H9 (cell line): ENCODE data around the gene FYCO1. TPM values are rescaled to one million over a fixed set of nuclear protein-coding genes. Genes with fewer than 3 reads are reported as not detected.

Experiments used
- DNase-seq: peaks from one replicate; pipeline ENCODE4 v3.0.0-alpha.2; 2017
- H2AFZ ChIP-seq: one replicate; pipeline ENCODE4 v1.6.1; 2013; ENCODE audit warnings: mild to moderate bottlenecking, low read length, control low read depth, moderate library complexity
- H2AK5ac ChIP-seq: 2 replicates; pipeline ENCODE4 v1.6.1; 2013; ENCODE audit warnings: low read length, control low read depth, mixed read lengths; ENCODE audit not compliant: insufficient read length
- H2BK120ac ChIP-seq: one replicate; pipeline ENCODE4 v1.6.1; 2013; ENCODE audit warnings: low read depth, mild to moderate bottlenecking, low read length, control low read depth, inconsistent platforms; ENCODE audit not compliant: poor library complexity, severe bottlenecking
- H2BK12ac ChIP-seq: 2 replicates; pipeline ENCODE4 v1.6.1; 2013; ENCODE audit warnings: low read length, control low read depth, mixed read lengths, low read depth; ENCODE audit not compliant: insufficient read length
- H2BK15ac ChIP-seq: 2 replicates; pipeline ENCODE4 v1.6.1; 2013; ENCODE audit warnings: low read depth, low read length, control low read depth
- H2BK20ac ChIP-seq: one replicate; pipeline ENCODE4 v1.6.1; 2013; ENCODE audit warnings: low read depth, mild to moderate bottlenecking, low read length, control low read depth, inconsistent platforms; ENCODE audit not compliant: poor library complexity, severe bottlenecking
- H2BK5ac ChIP-seq: 2 replicates; pipeline ENCODE4 v1.6.1; 2013; ENCODE audit warnings: low read length, control low read depth, mixed read lengths; ENCODE audit not compliant: insufficient read length
- H3K14ac ChIP-seq: 2 replicates; pipeline ENCODE4 v1.6.1; 2013; ENCODE audit warnings: low read length, control low read depth; ENCODE audit not compliant: insufficient read depth
- H3K18ac ChIP-seq: 2 replicates; pipeline ENCODE4 v1.6.1; 2013; ENCODE audit warnings: low read depth, mild to moderate bottlenecking, mixed read lengths, low read length, control low read depth; ENCODE audit not compliant: insufficient read length
- H3K23ac ChIP-seq: 2 replicates; pipeline ENCODE4 v1.6.1; 2013; ENCODE audit warnings: low read length, control low read depth, mixed read lengths, low read depth; ENCODE audit not compliant: insufficient read length
- H3K23me2 ChIP-seq: 2 replicates; pipeline ENCODE4 v1.6.1; 2013; ENCODE audit warnings: low read depth, mild to moderate bottlenecking, mixed read lengths, low read length, control low read depth; ENCODE audit not compliant: insufficient read length, poor library complexity, severe bottlenecking
- H3K27ac ChIP-seq: 2 replicates; pipeline ENCODE4 v1.5.1; 2013; ENCODE audit warnings: low read length, control low read depth, mixed read lengths, low read depth; ENCODE audit not compliant: insufficient read length
- H3K27me3 ChIP-seq: 2 replicates; pipeline ENCODE4 v1.6.1; 2013; ENCODE audit warnings: low read length, control low read depth, inconsistent platforms; ENCODE audit not compliant: insufficient read depth
- H3K4ac ChIP-seq: 2 replicates; pipeline ENCODE4 v1.6.1; 2013; ENCODE audit warnings: low read depth, mild to moderate bottlenecking, control low read depth, inconsistent platforms, low read length, moderate library complexity
- H3K4me1 ChIP-seq: 2 replicates; pipeline ENCODE4 v1.6.1; 2013; ENCODE audit warnings: low read length, control low read depth, inconsistent platforms; ENCODE audit not compliant: insufficient read depth
- H3K4me2 ChIP-seq: 2 replicates; pipeline ENCODE4 v1.6.1; 2013; ENCODE audit warnings: low read length, control low read depth, mixed read lengths; ENCODE audit not compliant: insufficient read length, insufficient read depth
- H3K56ac ChIP-seq: 2 replicates; pipeline ENCODE4 v1.6.1; 2013; ENCODE audit warnings: low read depth, mild to moderate bottlenecking, mixed read lengths, low read length, control low read depth; ENCODE audit not compliant: insufficient read length
- H3K79me1 ChIP-seq: 2 replicates; pipeline ENCODE4 v1.6.1; 2013; ENCODE audit warnings: low read depth, mild to moderate bottlenecking, moderate library complexity, low read length, control low read depth, inconsistent platforms; ENCODE audit not compliant: insufficient read depth, poor library complexity, severe bottlenecking
- H3K79me2 ChIP-seq: 2 replicates; pipeline ENCODE4 v1.6.1; 2013; ENCODE audit warnings: low read length, control low read depth, inconsistent platforms; ENCODE audit not compliant: insufficient read depth
- H3K9ac ChIP-seq: 2 replicates; pipeline ENCODE4 v1.6.1; 2013; ENCODE audit warnings: low read length, control low read depth, mixed read lengths; ENCODE audit not compliant: insufficient read length; ENCODE audit errors: extremely low read depth
- H3K9me3 ChIP-seq: one replicate; pipeline ENCODE4 v1.6.1; 2013; ENCODE audit warnings: low read depth, low read length, inconsistent platforms; ENCODE audit not compliant: control insufficient read depth
- H3T11ph ChIP-seq: one replicate; pipeline ENCODE4 v1.6.1; 2013; ENCODE audit warnings: mild to moderate bottlenecking, low read length, control low read depth, inconsistent platforms
- H4K20me1 ChIP-seq: one replicate; pipeline ENCODE4 v1.6.1; 2013; ENCODE audit not compliant: control insufficient read depth, insufficient read length, insufficient read depth
- H4K5ac ChIP-seq: 2 replicates; pipeline ENCODE4 v1.6.1; 2013; ENCODE audit warnings: low read depth, mild to moderate bottlenecking, mixed read lengths, low read length, control low read depth; ENCODE audit not compliant: insufficient read length
- H4K8ac ChIP-seq: replicated peaks from 2 replicates; pipeline ENCODE4 v1.6.1; 2013; ENCODE audit warnings: low read length, control low read depth, mixed read lengths, low read depth; ENCODE audit not compliant: insufficient read length
- H4K91ac ChIP-seq: 2 replicates; pipeline ENCODE4 v1.6.1; 2013; ENCODE audit warnings: low read depth, mild to moderate bottlenecking, moderate library complexity, mixed read lengths, low read length, control low read depth; ENCODE audit not compliant: insufficient read length
- H3K27ac Mint-ChIP-seq, 3 experiments: 2 replicates in 2 of 3; 3 replicates in 1 of 3; pipeline ENCODE4 v1.8.0; 2020 to 2021; ENCODE audit warnings: mixed read lengths in 3 of 3, mild to moderate bottlenecking in 1 of 3, moderate library complexity in 1 of 3
- H3K27me3 Mint-ChIP-seq: 2 replicates; pipeline ENCODE4 v1.8.0; 2021; ENCODE audit warnings: low read depth, mild to moderate bottlenecking, moderate library complexity, mixed read lengths
- H3K36me3 Mint-ChIP-seq, 3 experiments: 2 replicates in 2 of 3; 3 replicates in 1 of 3; pipeline ENCODE4 v1.8.0; 2020 to 2021; ENCODE audit warnings: low read depth in 3 of 3, mixed read lengths in 3 of 3; ENCODE audit not compliant: insufficient read depth in 1 of 3
- H3K4me1 Mint-ChIP-seq, 2 experiments: 2 replicates each; pipeline ENCODE4 v1.8.0; 2020; ENCODE audit warnings: mixed read lengths in 2 of 2
- H3K4me3 Mint-ChIP-seq, 2 experiments: 2 replicates in 1 of 2; 3 replicates in 1 of 2; pipeline ENCODE4 v1.8.0; 2020 to 2021; ENCODE audit warnings: mild to moderate bottlenecking in 2 of 2, mixed read lengths in 2 of 2, moderate library complexity in 1 of 2
- H3K9me3 Mint-ChIP-seq, 2 experiments: 2 replicates in 1 of 2; 3 replicates in 1 of 2; pipeline ENCODE4 v1.8.0; 2020; ENCODE audit warnings: mild to moderate bottlenecking in 2 of 2, mixed read lengths in 2 of 2, moderate library complexity in 1 of 2
- WGBS: extraction: QIAGEN DNeasy Blood & Tissue Kit; methylation state at CpG from one replicate; pipeline ENCODE4 v1.1.7; 2013; ENCODE audit warnings: missing lambda C conversion rate, low lambda C conversion rate, mixed read lengths; ENCODE audit not compliant: insufficient read length; ENCODE audit errors: extremely low coverage; 5-methylcytosine and 5-hydroxymethylcytosine counted together
- total RNA-seq: library from RNA; stranded (reverse); gene quantifications from 2 replicates; pipeline ENCODE4 v1.2.1, GENCODE V29; 2021
- TF ChIP-seq, protein P1 (sequence below): fragments of 200-600 bp; sonication (generic); conservative IDR thresholded peaks from 3 replicates; pipeline ENCODE4 v1.8.0; 2021; ENCODE audit warnings: antibody characterized with exemption, mild to moderate bottlenecking

The FYCO1 gene
- total RNA-seq, 1 experiment from 2014 or later: 10.4 TPM

DNA sequence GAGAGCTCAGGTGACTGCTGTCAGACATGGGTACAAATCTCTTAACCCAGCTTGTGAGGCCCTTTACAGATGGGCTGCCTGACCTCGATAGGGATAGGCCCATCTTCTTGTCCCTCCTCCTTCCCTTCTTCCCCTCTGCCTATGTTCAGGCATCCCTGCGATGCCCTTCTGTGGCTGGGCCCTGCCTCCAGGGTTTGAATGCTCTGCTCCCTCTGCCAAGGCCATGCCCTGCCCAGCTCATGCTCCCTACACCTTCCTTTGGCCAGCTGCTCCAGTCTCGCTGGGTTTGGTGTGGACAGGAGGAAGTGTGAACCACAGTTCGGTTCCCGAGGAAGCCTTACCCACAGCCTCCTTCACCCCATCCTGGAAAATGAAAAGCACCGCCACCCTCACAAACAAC lies 4.3 kb downstream of the FYCO1 start:
- no peak overlapping the region for H2AFZ ChIP-seq
- WGBS: no CpG with 5 or more reads among the region's 6 CpGs

More for the DNA sequence above, 4.3 kb downstream of the FYCO1 start:
- Histone ChIP-seq H3K4me1 (peaks cover 15% of the 10 kb centered on the region; the same call in 1 of the 2 replicates), H3K14ac (no peak overlapping the region), H2BK12ac (peak overlapping the region; percentile 79), H3K79me2 (peaks cover 2% of the 10 kb centered on the region; the same call in 1 of the 2 replicates), H3K23ac (no peak overlapping the region), H3K4me2 (no peak overlapping the region), H4K91ac (no peak overlapping the region), H4K5ac (no peak overlapping the region), H2BK120ac (no peak overlapping the region), H2AK5ac (no peak overlapping the region), H3K56ac (no peak overlapping the region), H3K9me3 (no peaks in the 10 kb centered on the region), H3T11ph (no peak overlapping the region), H2BK5ac (no peak overlapping the region), H3K4ac (no peak overlapping the region), H3K27ac (no peak overlapping the region), H2BK20ac (no peak overlapping the region), H2BK15ac (no peak overlapping the region), H3K9ac (no peak overlapping the region), H3K23me2 (peaks cover 3% of the 10 kb centered on the region), H3K79me1 (peaks cover 6% of the 10 kb centered on the region), H3K18ac (no peak overlapping the region), H4K8ac (no peak overlapping the region), H4K20me1 (no peaks in the 10 kb centered on the region), H3K27me3 (no peaks in the 10 kb centered on the region)
- peak overlapping the region in 2 of 3 experiments; percentile 61 to 77; a peak in 5 of 7 replicates for H3K27ac Mint-ChIP-seq
- peaks cover 31 to 37% of the 10 kb centered on the region in 2 experiments for H3K4me1 Mint-ChIP-seq
- TF ChIP-seq, protein P1, sequence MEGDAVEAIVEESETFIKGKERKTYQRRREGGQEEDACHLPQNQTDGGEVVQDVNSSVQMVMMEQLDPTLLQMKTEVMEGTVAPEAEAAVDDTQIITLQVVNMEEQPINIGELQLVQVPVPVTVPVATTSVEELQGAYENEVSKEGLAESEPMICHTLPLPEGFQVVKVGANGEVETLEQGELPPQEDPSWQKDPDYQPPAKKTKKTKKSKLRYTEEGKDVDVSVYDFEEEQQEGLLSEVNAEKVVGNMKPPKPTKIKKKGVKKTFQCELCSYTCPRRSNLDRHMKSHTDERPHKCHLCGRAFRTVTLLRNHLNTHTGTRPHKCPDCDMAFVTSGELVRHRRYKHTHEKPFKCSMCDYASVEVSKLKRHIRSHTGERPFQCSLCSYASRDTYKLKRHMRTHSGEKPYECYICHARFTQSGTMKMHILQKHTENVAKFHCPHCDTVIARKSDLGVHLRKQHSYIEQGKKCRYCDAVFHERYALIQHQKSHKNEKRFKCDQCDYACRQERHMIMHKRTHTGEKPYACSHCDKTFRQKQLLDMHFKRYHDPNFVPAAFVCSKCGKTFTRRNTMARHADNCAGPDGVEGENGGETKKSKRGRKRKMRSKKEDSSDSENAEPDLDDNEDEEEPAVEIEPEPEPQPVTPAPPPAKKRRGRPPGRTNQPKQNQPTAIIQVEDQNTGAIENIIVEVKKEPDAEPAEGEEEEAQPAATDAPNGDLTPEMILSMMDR: no peak
- H3K36me3 Mint-ChIP-seq: peaks cover 0 to 3% (median 2%) of the 10 kb centered on the region in 3 experiments; a peak in 2 of 7 replicates
- H3K27me3 Mint-ChIP-seq: peaks cover 5% of the 10 kb centered on the region
- DNase-seq: no peak
- no peaks in the 10 kb centered on the region for H3K9me3 Mint-ChIP-seq
- H3K4me3 Mint-ChIP-seq: no peak overlapping the region; a peak in 1 of 5 replicates
